Measurements from ENCODE around the gene ATG4A. TPM values are rescaled to one million over a fixed set of nuclear protein-coding genes. Genes with fewer than 3 reads are reported as not detected.

ATG4A gene
- total RNA-seq, 2 experiments from 2014 or later = 6.5 to 9.2 TPM

DNA sequence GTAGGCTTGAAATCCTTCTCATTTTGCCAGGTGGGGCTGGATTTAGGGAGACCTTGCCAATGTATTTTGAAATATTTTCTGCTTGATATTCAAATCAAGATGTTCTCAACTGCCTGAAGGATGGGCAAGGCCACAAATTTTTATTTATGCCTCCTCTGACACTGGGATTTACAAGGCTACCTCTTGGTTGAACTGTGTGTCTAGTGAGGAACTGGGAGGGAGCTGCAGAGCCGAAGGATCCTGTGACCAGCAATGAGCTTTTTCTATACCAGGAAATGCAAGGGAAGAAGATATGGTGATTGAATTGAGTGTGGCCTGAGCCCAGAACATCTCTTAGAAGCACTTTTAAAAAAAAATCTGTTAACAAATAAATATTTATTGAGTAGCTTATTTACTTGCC is 31.8 kb upstream of the ATG4A start:
- POLR2A ChIA-PET = no interaction called here
- no peaks in the 10 kb centered on the region for H3K9me3 Mint-ChIP-seq

DNA sequence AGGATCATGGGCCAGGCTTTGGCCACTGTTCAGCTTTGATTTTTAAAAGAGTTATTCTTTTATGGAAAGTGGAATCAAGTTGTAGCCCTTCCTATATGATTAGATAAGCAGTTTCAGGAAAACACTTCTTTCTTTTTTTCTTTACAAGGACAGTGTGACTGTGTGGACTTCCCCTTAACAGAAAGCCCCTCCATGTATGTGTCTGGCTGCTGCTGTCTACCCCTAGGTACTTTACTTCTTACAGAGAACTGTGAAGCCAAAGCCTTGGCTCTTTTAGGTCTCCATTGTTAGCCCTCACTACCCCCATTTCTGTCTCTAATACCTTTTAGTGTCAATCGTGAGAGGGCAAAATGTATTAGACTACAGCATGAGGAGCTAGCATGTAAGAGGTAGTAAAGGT is 27.6 kb upstream of the ATG4A start:
- CTCF ChIA-PET = no interaction called here

More for the DNA sequence above, 31.8 kb upstream of the ATG4A start:
- TF ChIP-seq, protein P1, sequence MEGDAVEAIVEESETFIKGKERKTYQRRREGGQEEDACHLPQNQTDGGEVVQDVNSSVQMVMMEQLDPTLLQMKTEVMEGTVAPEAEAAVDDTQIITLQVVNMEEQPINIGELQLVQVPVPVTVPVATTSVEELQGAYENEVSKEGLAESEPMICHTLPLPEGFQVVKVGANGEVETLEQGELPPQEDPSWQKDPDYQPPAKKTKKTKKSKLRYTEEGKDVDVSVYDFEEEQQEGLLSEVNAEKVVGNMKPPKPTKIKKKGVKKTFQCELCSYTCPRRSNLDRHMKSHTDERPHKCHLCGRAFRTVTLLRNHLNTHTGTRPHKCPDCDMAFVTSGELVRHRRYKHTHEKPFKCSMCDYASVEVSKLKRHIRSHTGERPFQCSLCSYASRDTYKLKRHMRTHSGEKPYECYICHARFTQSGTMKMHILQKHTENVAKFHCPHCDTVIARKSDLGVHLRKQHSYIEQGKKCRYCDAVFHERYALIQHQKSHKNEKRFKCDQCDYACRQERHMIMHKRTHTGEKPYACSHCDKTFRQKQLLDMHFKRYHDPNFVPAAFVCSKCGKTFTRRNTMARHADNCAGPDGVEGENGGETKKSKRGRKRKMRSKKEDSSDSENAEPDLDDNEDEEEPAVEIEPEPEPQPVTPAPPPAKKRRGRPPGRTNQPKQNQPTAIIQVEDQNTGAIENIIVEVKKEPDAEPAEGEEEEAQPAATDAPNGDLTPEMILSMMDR (IDR thresholded peaks at IDR 0.05) = no peak
- intact Hi-C loops (cut with micrococcal nuclease) = no loop called here
- Mint-ChIP-seq H3K4me3 (no peak overlapping the region), H3K4me1 (ENCODE audit: low read depth) (peaks cover 8% of the 10 kb centered on the region), H3K27me3 (no peaks in the 10 kb centered on the region), H3K36me3 (ENCODE audit: low read depth) (peaks cover 2% of the 10 kb centered on the region), H3K27ac (no peak overlapping the region)
- CTCF ChIA-PET = interaction anchor here (1.3 to 1.9 kb wide), 2 partner anchors 11 to 165 kb away, joined by 3 to 6 read pairs; no protein-coding TSS in a partner anchor
- DNase-seq (no peak), ATAC-seq (no peak)

GRCh38 chrX:108064613-108065012 is 27.0 kb upstream of the ATG4A start:
- DNase-seq (no peak), ATAC-seq (no peak)
- no peak overlapping the region for H3K4me3 Mint-ChIP-seq
- ChIA-PET CTCF (no interaction called here), POLR2A (no interaction called here)
- peaks cover 9% of the 10 kb centered on the region for H3K4me1 Mint-ChIP-seq (ENCODE audit: low read depth)
- no peaks in the 10 kb centered on the region for H3K27me3 Mint-ChIP-seq
- H3K36me3 Mint-ChIP-seq (ENCODE audit: low read depth) = no peaks in the 10 kb centered on the region
- no peaks in the 10 kb centered on the region for H3K9me3 Mint-ChIP-seq
- intact Hi-C loops (cut with micrococcal nuclease) = no loop called here
- no peak overlapping the region for H3K27ac Mint-ChIP-seq
- TF ChIP-seq, protein P1 (IDR thresholded peaks at IDR 0.05) = no peak

More for the DNA sequence above, 27.6 kb upstream of the ATG4A start:
- Mint-ChIP-seq H3K4me1 (ENCODE audit: low read depth) (peaks cover 9% of the 10 kb centered on the region), H3K9me3 (no peaks in the 10 kb centered on the region), H3K4me3 (no peak overlapping the region), H3K36me3 (ENCODE audit: low read depth) (no peaks in the 10 kb centered on the region), H3K27ac (no peak overlapping the region), H3K27me3 (no peaks in the 10 kb centered on the region)
- intact Hi-C loops (cut with micrococcal nuclease) = no loop called here
- no peak for ATAC-seq
- POLR2A ChIA-PET = no interaction called here
- TF ChIP-seq, protein P1 (IDR thresholded peaks at IDR 0.05) = no peak
- no peak for DNase-seq

GRCh38 chrX:108068121-108068520 is 23.5 kb upstream of the ATG4A start:
- Mint-ChIP-seq H3K4me3 (no peak overlapping the region), H3K36me3 (ENCODE audit: low read depth) (no peaks in the 10 kb centered on the region), H3K27ac (no peak overlapping the region), H3K27me3 (no peaks in the 10 kb centered on the region), H3K9me3 (no peaks in the 10 kb centered on the region), H3K4me1 (ENCODE audit: low read depth) (peaks cover 13% of the 10 kb centered on the region)
- POLR2A ChIA-PET = interaction anchor here (1.1 to 2.3 kb wide), 2 partner anchors 12 to 47 kb away, joined by 3 to 8 read pairs; no protein-coding TSS in a partner anchor
- no peak for DNase-seq
- ATAC-seq = no peak
- TF ChIP-seq, protein P1 (IDR thresholded peaks at IDR 0.05) = no peak
- intact Hi-C loops (cut with micrococcal nuclease) = no loop called here
- CTCF ChIA-PET = interaction anchor here (1.1 to 1.6 kb wide), 2 partner anchors 48 to 66 kb away, joined by 3 to 5 read pairs; no protein-coding TSS in a partner anchor

DNA sequence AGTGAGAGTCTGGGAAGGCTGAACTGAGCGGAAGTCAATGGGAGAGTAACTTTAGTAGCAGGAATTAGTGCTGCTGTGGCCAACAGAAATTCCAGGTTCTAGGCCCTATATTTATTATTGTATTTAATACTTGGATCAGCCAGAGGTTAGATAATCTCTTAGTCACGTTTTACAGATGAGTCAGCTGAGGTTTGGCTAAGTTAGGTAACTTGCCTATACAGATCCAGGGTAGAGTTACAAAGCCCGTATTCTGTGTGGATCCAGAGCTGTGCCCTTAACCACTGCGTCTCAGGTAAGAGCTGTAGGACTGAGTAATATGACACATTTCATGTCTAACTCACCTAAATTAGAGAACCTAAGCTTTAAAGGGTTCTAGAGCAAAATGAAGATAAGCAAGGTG is 20.7 kb upstream of the ATG4A start:
- no peaks in the 10 kb centered on the region for H3K27me3 Mint-ChIP-seq

More for the DNA sequence above, 20.7 kb upstream of the ATG4A start:
- H3K4me3 Mint-ChIP-seq = no peak overlapping the region
- TF ChIP-seq, protein P1 (IDR thresholded peaks at IDR 0.05) = no peak
- POLR2A ChIA-PET = no interaction called here
- H3K36me3 Mint-ChIP-seq (ENCODE audit: low read depth) = no peaks in the 10 kb centered on the region
- CTCF ChIA-PET = interaction anchor here (1.0 to 2.0 kb wide), 8 partner anchors 8 to 120 kb away, joined by 3 to 23 read pairs (median 4); no protein-coding TSS in a partner anchor
- intact Hi-C loops (cut with micrococcal nuclease) = loop anchor here (5.0 kb wide), 1 partner anchor 49 kb away; no protein-coding TSS in a partner anchor
- no peak overlapping the region for H3K27ac Mint-ChIP-seq
- peaks cover 4% of the 10 kb centered on the region for H3K4me1 Mint-ChIP-seq (ENCODE audit: low read depth)
- H3K9me3 Mint-ChIP-seq = no peaks in the 10 kb centered on the region
- DNase-seq (no peak), ATAC-seq (no peak)

All from activated CD8-positive, alpha-beta T cell treated with anti-CD3 and anti-CD28 coated beads for 36 hours (primary cell).